HG03108 (cell line): Measurements from ENCODE around the gene MYBPC2.

Experiments used
- ATAC-seq: cut with Tn5 transposase; IDR thresholded peaks from one replicate; pipeline ENCODE4 v1.9.1; 2021; ENCODE audit warnings: moderate library complexity; ENCODE audit not compliant: unreplicated experiment

The MYBPC2 gene

GRCh38 chr19:50478901-50479715 lies 46.4 kb downstream of the MYBPC2 start:
- ATAC-seq: no peak

- no peak for ATAC-seq
These were observed 47.1 kb downstream of the MYBPC2 start for GRCh38 chr19:50479761-50480251.

GRCh38 chr19:50480281-50481111 lies 47.8 kb downstream of the MYBPC2 start:
- no peak for ATAC-seq

GRCh38 chr19:50481351-50482149 lies 48.9 kb downstream of the MYBPC2 start:
- ATAC-seq: no peak

- no peak for ATAC-seq
These were observed 49.7 kb downstream of the MYBPC2 start for GRCh38 chr19:50482271-50482855.

GRCh38 chr19:50482916-50483315 lies 50.2 kb downstream of the MYBPC2 start:
- no peak for ATAC-seq

GRCh38 chr19:50485284-50485955 lies 52.7 kb downstream of the MYBPC2 start:
- no peak for ATAC-seq

- ATAC-seq: no peak
These were observed 54.3 kb downstream of the MYBPC2 start for GRCh38 chr19:50486823-50487515.

GRCh38 chr19:50488389-50489194 lies 55.9 kb downstream of the MYBPC2 start:
- no peak for ATAC-seq

- no peak for ATAC-seq
These were observed 56.8 kb downstream of the MYBPC2 start for GRCh38 chr19:50489461-50490011.

GRCh38 chr19:50490411-50490811 lies 57.7 kb downstream of the MYBPC2 start:
- no peak for ATAC-seq

- ATAC-seq: no peak
These were observed 58.3 kb downstream of the MYBPC2 start for GRCh38 chr19:50490991-50491472.

- no peak for ATAC-seq
These were observed 59.8 kb downstream of the MYBPC2 start for GRCh38 chr19:50492303-50493052.

GRCh38 chr19:50493171-50493570 lies 60.5 kb downstream of the MYBPC2 start:
- ATAC-seq: no peak

GRCh38 chr19:50494186-50495019 lies 61.7 kb downstream of the MYBPC2 start:
- no peak for ATAC-seq

GRCh38 chr19:50495020-50495531 lies 62.4 kb downstream of the MYBPC2 start:
- no peak for ATAC-seq
